Rectal smooth muscle tissue (tissue), 1 donor: Measurements from ENCODE around the gene RSF1.
"Not testable (repeated sequence)": the region's sequence is repeated elsewhere in the genome, so short reads cannot be mapped to it uniquely, and the experiment has no call there.

Experiments used
- H3K27ac ChIP-seq: one replicate; pipeline ENCODE4 v1.7.0; 2013; ENCODE audit warnings: low read depth, low read length, inconsistent platforms
- H3K27me3 ChIP-seq: one replicate; pipeline ENCODE4 v1.7.0; 2013; ENCODE audit warnings: low read length; ENCODE audit not compliant: control insufficient read depth, insufficient read depth
- H3K36me3 ChIP-seq: one replicate; pipeline ENCODE4 v1.7.0; 2013; ENCODE audit warnings: low read length; ENCODE audit not compliant: control insufficient read depth, insufficient read depth
- H3K4me1 ChIP-seq: one replicate; pipeline ENCODE4 v1.7.0; 2013; ENCODE audit warnings: low read length; ENCODE audit not compliant: control insufficient read depth, insufficient read depth
- H3K4me3 ChIP-seq: one replicate; pipeline ENCODE4 v1.7.0; 2013; ENCODE audit warnings: low read length
- H3K9ac ChIP-seq: one replicate; pipeline ENCODE4 v1.7.0; 2013; ENCODE audit warnings: low read length

The RSF1 gene

GRCh38 chr11:77823775-77824174, 3.3 kb upstream of the RSF1 start:
- H3K9ac ChIP-seq, result no peak overlapping the region
- H3K27ac ChIP-seq, result no peak overlapping the region
- no peaks in the 10 kb centered on the region for H3K27me3 ChIP-seq
- H3K36me3 ChIP-seq, result no peaks in the 10 kb centered on the region
- no peak overlapping the region for H3K4me3 ChIP-seq
- peaks cover 7% of the 10 kb centered on the region for H3K4me1 ChIP-seq

GRCh38 chr11:77822126-77822525, 1.6 kb upstream of the RSF1 start:
- peak overlapping the region; percentile 97 for H3K4me3 ChIP-seq
- H3K27me3 ChIP-seq, H3K9ac ChIP-seq, H3K27ac ChIP-seq, H3K4me1 ChIP-seq, H3K36me3 ChIP-seq: not testable (repeated sequence)

- H3K4me1 ChIP-seq, result peaks cover 7% of the 10 kb centered on the region
- H3K27me3 ChIP-seq, result no peaks in the 10 kb centered on the region
- H3K36me3 ChIP-seq, result no peaks in the 10 kb centered on the region
- peak overlapping the region; percentile 89 for H3K9ac ChIP-seq
- H3K27ac ChIP-seq, result peak overlapping the region; percentile 86
- H3K4me3 ChIP-seq, result peak overlapping the region; percentile 97
These were observed 878 bp upstream of the RSF1 start for GRCh38 chr11:77821349-77821851.

GRCh38 chr11:77819921-77820564, 479 bp downstream of the RSF1 start:
- peak overlapping the region; percentile 61 for H3K9ac ChIP-seq

GRCh38 chr11:77819411-77819920, 1.1 kb downstream of the RSF1 start:
- Histone ChIP-seq H3K9ac (peak overlapping the region; percentile 61), H3K4me1 (peaks cover 11% of the 10 kb centered on the region), H3K27me3 (no peaks in the 10 kb centered on the region), H3K36me3 (no peaks in the 10 kb centered on the region), H3K4me3 (peak overlapping the region; percentile 95), H3K27ac (peak overlapping the region; percentile 82)

More at GRCh38 chr11:77819921-77820564, 479 bp downstream of the RSF1 start:
- Histone ChIP-seq H3K27ac (peak overlapping the region; percentile 82), H3K4me3 (peak overlapping the region; percentile 95), H3K4me1 (peaks cover 11% of the 10 kb centered on the region), H3K27me3 (no peaks in the 10 kb centered on the region), H3K36me3 (no peaks in the 10 kb centered on the region)

- H3K27me3 ChIP-seq, result no peaks in the 10 kb centered on the region
- no peak overlapping the region for H3K9ac ChIP-seq
- peaks cover 4% of the 10 kb centered on the region for H3K4me1 ChIP-seq
- no peak overlapping the region for H3K4me3 ChIP-seq
- H3K27ac ChIP-seq, result no peak overlapping the region
- H3K36me3 ChIP-seq, result peaks cover 2% of the 10 kb centered on the region
These were observed 5.1 kb downstream of the RSF1 start for GRCh38 chr11:77815459-77815858.

GRCh38 chr11:77814848-77815247, 5.7 kb downstream of the RSF1 start:
- Histone ChIP-seq H3K27me3 (no peaks in the 10 kb centered on the region), H3K9ac (no peak overlapping the region), H3K4me3 (no peak overlapping the region), H3K27ac (no peak overlapping the region), H3K36me3 (peaks cover 3% of the 10 kb centered on the region), H3K4me1 (peaks cover 4% of the 10 kb centered on the region)

- H3K27me3 ChIP-seq, result no peaks in the 10 kb centered on the region
- H3K4me1 ChIP-seq, result peaks cover 4% of the 10 kb centered on the region
- no peak overlapping the region for H3K27ac ChIP-seq
These were observed 7.3 kb downstream of the RSF1 start for GRCh38 chr11:77813256-77813655.

GRCh38 chr11:77806993-77807392, 13.5 kb downstream of the RSF1 start:
- no peak overlapping the region for H3K4me3 ChIP-seq
- peaks cover 3% of the 10 kb centered on the region for H3K36me3 ChIP-seq
- no peaks in the 10 kb centered on the region for H3K4me1 ChIP-seq
- no peak overlapping the region for H3K9ac ChIP-seq
- H3K27ac ChIP-seq, result no peak overlapping the region
- no peaks in the 10 kb centered on the region for H3K27me3 ChIP-seq

More at GRCh38 chr11:77813256-77813655, 7.3 kb downstream of the RSF1 start:
- no peak overlapping the region for H3K9ac ChIP-seq
- peaks cover 3% of the 10 kb centered on the region for H3K36me3 ChIP-seq
- H3K4me3 ChIP-seq, result no peak overlapping the region

- no peak overlapping the region for H3K4me3 ChIP-seq
- peaks cover 3% of the 10 kb centered on the region for H3K36me3 ChIP-seq
- no peaks in the 10 kb centered on the region for H3K27me3 ChIP-seq
- no peak overlapping the region for H3K9ac ChIP-seq
- no peak overlapping the region for H3K27ac ChIP-seq
- H3K4me1 ChIP-seq, result no peaks in the 10 kb centered on the region
These were observed 14.1 kb downstream of the RSF1 start for GRCh38 chr11:77806415-77806814.

GRCh38 chr11:77801477-77801876, 19.0 kb downstream of the RSF1 start:
- Histone ChIP-seq H3K4me3 (no peak overlapping the region), H3K36me3 (no peaks in the 10 kb centered on the region), H3K27me3 (no peaks in the 10 kb centered on the region), H3K27ac (no peak overlapping the region), H3K9ac (no peak overlapping the region), H3K4me1 (no peaks in the 10 kb centered on the region)

GRCh38 chr11:77800449-77800848, 20.1 kb downstream of the RSF1 start:
- no peak overlapping the region for H3K9ac ChIP-seq
- H3K4me1 ChIP-seq, result no peaks in the 10 kb centered on the region
- H3K27me3 ChIP-seq, result no peaks in the 10 kb centered on the region
- no peak overlapping the region for H3K4me3 ChIP-seq
- no peak overlapping the region for H3K27ac ChIP-seq
- no peaks in the 10 kb centered on the region for H3K36me3 ChIP-seq

- no peak overlapping the region for H3K4me3 ChIP-seq
- no peak overlapping the region for H3K27ac ChIP-seq
- no peaks in the 10 kb centered on the region for H3K27me3 ChIP-seq
- H3K9ac ChIP-seq, result no peak overlapping the region
- no peaks in the 10 kb centered on the region for H3K36me3 ChIP-seq
- H3K4me1 ChIP-seq, result no peaks in the 10 kb centered on the region
These were observed 21.2 kb downstream of the RSF1 start for GRCh38 chr11:77799338-77799737.
